ENCODE measurements around the gene ANP32A.
"Not testable (repeated sequence)": the region's sequence is repeated elsewhere in the genome, so short reads cannot be mapped to it uniquely, and the experiment has no call there.

Gene ANP32A

GRCh38 chr15:68820295-68821189, at the start of gene ANP32A:
ANP32A (minus strand) TSS chr15:68820895; CDS start chr15:68820751, 144 bp downstream.
- DNase-seq (ENCODE audit: low spot score), result peak; percentile 100

GRCh38 chr15:68868296-68868695, 47.6 kb upstream of the ANP32A start:
- DNase-seq (ENCODE audit: low spot score), result no peak

- no peak for DNase-seq (ENCODE audit: low spot score)
These were observed 41.7 kb upstream of the ANP32A start for GRCh38 chr15:68862415-68862814.

- not testable (repeated sequence) for DNase-seq (ENCODE audit: low spot score)
These were observed 38.0 kb upstream of the ANP32A start for GRCh38 chr15:68858666-68859065.

GRCh38 chr15:68857443-68857842, 36.7 kb upstream of the ANP32A start:
- not testable (repeated sequence) for DNase-seq (ENCODE audit: low spot score)

- no peak for DNase-seq (ENCODE audit: low spot score)
These were observed 31.8 kb upstream of the ANP32A start for GRCh38 chr15:68852461-68852860.

GRCh38 chr15:68851971-68852370, 31.3 kb upstream of the ANP32A start:
- DNase-seq (ENCODE audit: low spot score), result no peak

GRCh38 chr15:68849497-68849896, 28.8 kb upstream of the ANP32A start:
- DNase-seq (ENCODE audit: low spot score), result no peak

GRCh38 chr15:68846851-68847439, 26.2 kb upstream of the ANP32A start:
- no peak for DNase-seq (ENCODE audit: low spot score)

- DNase-seq (ENCODE audit: low spot score), result no peak
These were observed 24.3 kb upstream of the ANP32A start for GRCh38 chr15:68844856-68845550.

GRCh38 chr15:68843425-68844311, 23.0 kb upstream of the ANP32A start:
- DNase-seq (ENCODE audit: low spot score), result peak; percentile 9

- DNase-seq (ENCODE audit: low spot score), result no peak
These were observed 22.3 kb upstream of the ANP32A start for GRCh38 chr15:68842958-68843357.

- no peak for DNase-seq (ENCODE audit: low spot score)
These were observed 13.7 kb upstream of the ANP32A start for GRCh38 chr15:68834346-68834745.

- DNase-seq (ENCODE audit: low spot score), result no peak
These were observed 13.1 kb upstream of the ANP32A start for GRCh38 chr15:68833700-68834331.

- DNase-seq (ENCODE audit: low spot score), result no peak
These were observed 9.6 kb upstream of the ANP32A start for GRCh38 chr15:68830141-68830785.

GRCh38 chr15:68829068-68829467, 8.4 kb upstream of the ANP32A start:
- DNase-seq (ENCODE audit: low spot score), result no peak

GRCh38 chr15:68823561-68823960, 2.9 kb upstream of the ANP32A start:
- no peak for DNase-seq (ENCODE audit: low spot score)

GRCh38 chr15:68822818-68823217, 2.1 kb upstream of the ANP32A start:
- DNase-seq (ENCODE audit: low spot score), result no peak

- no peak for DNase-seq (ENCODE audit: low spot score)
These were observed 1.2 kb upstream of the ANP32A start for GRCh38 chr15:68821841-68822381.

GRCh38 chr15:68821190-68821840, 620 bp upstream of the ANP32A start:
- DNase-seq (ENCODE audit: low spot score), result no peak
